Activated CD4-positive, alpha-beta T cell treated with anti-CD3 and anti-CD28 coated beads, Interleukin-2, amount 10 ng/mL, durations not matched to agents 7 days and 5 days (primary cell): ENCODE measurements around the gene CHL1. TPM values are rescaled to one million over a fixed set of nuclear protein-coding genes. Genes with fewer than 3 reads are reported as not detected.

Experiments
- CTCF ChIA-PET: fragments of 350-600 bp; sonication (Branson Sonifier 250); formaldehyde crosslinking; loops from one replicate; lab custom pipeline; 2021; ENCODE audit warnings: antibody characterized with exemption; lab: Charles Lee
- POLR2A ChIA-PET: fragments of 350-600 bp; sonication (Branson Sonifier 250); formaldehyde crosslinking; loops from one replicate; lab custom pipeline; 2021; ENCODE audit warnings: antibody characterized with exemption; lab: Charles Lee
- DNase-seq: peaks from one replicate; pipeline ENCODE4 v3.0.0-alpha.2; 2020
- H3K27ac Mint-ChIP-seq: one replicate; pipeline ENCODE4 v1.8.0; 2021; ENCODE audit warnings: mild to moderate bottlenecking, moderate library complexity, mixed read lengths
- H3K27me3 Mint-ChIP-seq: one replicate; pipeline ENCODE4 v1.8.0; 2021; ENCODE audit warnings: mixed read lengths
- H3K36me3 Mint-ChIP-seq: one replicate; pipeline ENCODE4 v1.8.0; 2021; ENCODE audit warnings: low read depth, mixed read lengths
- H3K4me1 Mint-ChIP-seq: one replicate; pipeline ENCODE4 v1.8.0; 2021; ENCODE audit warnings: mixed read lengths
- H3K4me3 Mint-ChIP-seq: one replicate; pipeline ENCODE4 v1.8.0; 2021; ENCODE audit warnings: mild to moderate bottlenecking, moderate library complexity, mixed read lengths
- H3K9me3 Mint-ChIP-seq: one replicate; pipeline ENCODE4 v1.8.0; 2021; ENCODE audit warnings: mixed read lengths
- total RNA-seq, 2 experiments: library from RNA; stranded (reverse); gene quantifications; one replicate each; pipeline ENCODE4 v1.2.3, GENCODE V29; 2021

The CHL1 gene
- total RNA-seq, 2 experiments from 2014 or later = not detected

GRCh38 chr3:297585-297984 is 101.0 kb downstream of the CHL1 start:
- Mint-ChIP-seq H3K36me3 (no peaks in the 10 kb centered on the region), H3K27ac (no peak overlapping the region), H3K27me3 (no peaks in the 10 kb centered on the region), H3K4me1 (no peaks in the 10 kb centered on the region), H3K4me3 (no peak overlapping the region), H3K9me3 (no peaks in the 10 kb centered on the region)
- ChIA-PET CTCF (no interaction called here), POLR2A (no interaction called here)
- no peak for DNase-seq

- POLR2A ChIA-PET = no interaction called here
- Mint-ChIP-seq H3K4me1 (no peaks in the 10 kb centered on the region), H3K27me3 (no peaks in the 10 kb centered on the region), H3K4me3 (no peak overlapping the region), H3K36me3 (no peaks in the 10 kb centered on the region), H3K9me3 (peaks cover 2% of the 10 kb centered on the region), H3K27ac (no peak overlapping the region)
- DNase-seq = no peak
- CTCF ChIA-PET = no interaction called here
Measured at GRCh38 chr3:299590-300301, 103.2 kb downstream of the CHL1 start.

DNA sequence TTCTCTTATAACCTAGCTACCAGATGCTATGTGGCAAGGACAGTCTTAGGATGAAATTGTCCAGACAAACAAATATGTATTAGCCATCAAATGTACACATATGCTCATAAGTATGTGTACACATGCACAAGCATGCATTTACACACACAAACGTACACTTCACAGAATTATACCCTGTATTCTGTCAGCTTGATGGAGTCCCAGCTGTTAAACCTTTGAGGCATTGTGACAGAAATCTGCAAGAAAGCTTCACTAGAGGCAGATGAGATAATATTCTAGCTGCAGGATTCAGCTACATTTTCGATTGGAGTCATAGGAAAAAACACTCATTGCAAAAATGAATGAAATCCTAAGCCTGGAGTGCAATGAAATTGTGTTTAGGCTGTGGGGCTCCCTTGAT is 110.6 kb downstream of the CHL1 start:
- H3K4me3 Mint-ChIP-seq = no peak overlapping the region
- POLR2A ChIA-PET = no interaction called here
- CTCF ChIA-PET = no interaction called here
- H3K9me3 Mint-ChIP-seq = peaks cover 2% of the 10 kb centered on the region
- H3K4me1 Mint-ChIP-seq = no peaks in the 10 kb centered on the region
- no peaks in the 10 kb centered on the region for H3K36me3 Mint-ChIP-seq
- no peak overlapping the region for H3K27ac Mint-ChIP-seq
- DNase-seq = no peak
- peaks cover 4% of the 10 kb centered on the region for H3K27me3 Mint-ChIP-seq

DNA sequence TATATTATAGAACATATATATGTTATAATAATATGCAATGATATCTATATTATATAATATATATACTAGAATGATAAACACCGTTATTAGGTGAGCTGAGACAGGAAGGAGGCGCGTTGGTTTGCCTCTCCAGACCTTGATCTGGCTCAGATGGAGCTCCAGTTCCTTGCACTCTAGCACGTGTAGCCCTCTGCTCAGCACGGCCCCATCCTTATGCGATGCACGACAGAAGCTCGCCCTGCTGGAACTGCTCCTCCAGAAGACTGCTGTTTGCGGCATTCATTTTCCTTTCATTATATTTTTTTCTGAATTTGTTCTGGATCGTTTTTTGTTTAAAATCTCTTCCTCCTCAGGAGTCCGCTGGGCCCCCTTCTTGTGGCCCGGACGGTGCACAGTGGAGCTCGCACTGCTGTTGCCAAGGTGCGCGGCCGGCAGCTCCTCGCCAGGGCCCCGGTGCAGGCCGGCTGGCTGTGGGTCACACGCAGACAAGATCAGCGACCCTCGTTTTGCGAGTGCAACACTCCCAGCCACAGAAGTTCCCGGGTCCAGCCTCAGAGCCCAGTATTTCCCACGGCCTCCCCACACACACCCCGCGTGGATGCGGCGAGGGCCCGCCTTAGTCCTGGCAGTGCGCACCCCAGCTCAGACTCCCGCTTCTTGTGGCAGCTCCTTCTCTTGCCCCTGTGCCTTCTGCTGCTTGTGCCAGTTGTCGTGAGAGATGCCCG is 112.2 kb downstream of the CHL1 start:
- no peak overlapping the region for H3K4me3 Mint-ChIP-seq
- H3K36me3 Mint-ChIP-seq = no peaks in the 10 kb centered on the region
- POLR2A ChIA-PET = no interaction called here
- H3K4me1 Mint-ChIP-seq = no peaks in the 10 kb centered on the region
- CTCF ChIA-PET = no interaction called here
- no peak overlapping the region for H3K27ac Mint-ChIP-seq
- H3K9me3 Mint-ChIP-seq = no peaks in the 10 kb centered on the region
- H3K27me3 Mint-ChIP-seq = peaks cover 4% of the 10 kb centered on the region
- DNase-seq = no peak

DNA sequence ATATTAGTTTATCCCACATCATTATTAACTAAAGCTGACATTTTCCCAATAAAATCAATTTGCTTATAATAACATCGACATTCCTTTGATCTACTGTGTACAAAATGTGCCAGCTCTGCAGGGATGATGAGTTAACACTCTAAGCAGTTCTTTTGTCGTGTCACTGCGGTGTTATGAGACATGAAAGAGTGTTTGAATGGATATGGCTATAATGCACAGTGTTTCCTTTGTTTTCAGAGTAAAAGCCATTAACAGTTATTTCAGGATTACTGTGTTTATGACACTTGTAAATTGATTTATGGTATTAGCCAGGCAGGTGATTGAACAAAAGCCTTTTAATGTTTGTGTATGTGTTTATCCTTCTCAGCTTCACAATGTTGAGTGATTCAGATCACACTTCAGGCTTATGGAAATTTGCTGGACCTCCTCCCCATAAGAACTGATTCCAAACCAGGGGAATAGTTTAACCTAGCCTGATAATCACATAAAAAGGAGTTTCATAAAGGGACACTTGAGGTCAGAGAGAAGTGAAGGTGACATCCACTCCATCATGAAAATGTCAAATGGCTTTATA is 115.7 kb downstream of the CHL1 start:
- H3K36me3 Mint-ChIP-seq = no peaks in the 10 kb centered on the region
- no peaks in the 10 kb centered on the region for H3K4me1 Mint-ChIP-seq
- H3K27ac Mint-ChIP-seq = no peak overlapping the region
- no peak overlapping the region for H3K4me3 Mint-ChIP-seq
- H3K27me3 Mint-ChIP-seq = peaks cover 4% of the 10 kb centered on the region
- ChIA-PET CTCF (no interaction called here), POLR2A (no interaction called here)
- no peak for DNase-seq
- H3K9me3 Mint-ChIP-seq = no peaks in the 10 kb centered on the region

DNA sequence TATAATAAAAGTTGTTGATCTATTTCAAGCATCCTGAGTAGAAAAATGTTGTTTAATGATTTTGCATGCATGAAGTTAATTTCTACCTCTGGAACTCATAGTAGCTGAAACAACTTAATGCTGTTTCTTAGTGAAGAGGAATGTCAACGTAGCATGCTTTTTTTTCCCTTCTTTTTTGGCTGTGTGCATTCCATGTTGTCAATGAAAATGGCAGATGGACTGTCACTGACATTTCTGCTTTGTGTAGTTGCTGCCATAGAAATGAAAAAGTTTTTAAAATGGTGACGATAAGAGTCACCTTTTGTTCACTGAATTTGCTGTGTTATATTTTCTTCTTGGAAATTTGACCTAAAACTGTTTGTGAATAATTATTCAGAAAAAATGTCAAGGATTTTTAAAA is 116.3 kb downstream of the CHL1 start:
- H3K27me3 Mint-ChIP-seq = peaks cover 4% of the 10 kb centered on the region
- H3K4me3 Mint-ChIP-seq = no peak overlapping the region
- ChIA-PET CTCF (no interaction called here), POLR2A (no interaction called here)
- H3K27ac Mint-ChIP-seq = no peak overlapping the region
- no peak for DNase-seq
- H3K36me3 Mint-ChIP-seq = no peaks in the 10 kb centered on the region
- H3K9me3 Mint-ChIP-seq = no peaks in the 10 kb centered on the region
- H3K4me1 Mint-ChIP-seq = no peaks in the 10 kb centered on the region

GRCh38 chr3:317012-317411 is 120.4 kb downstream of the CHL1 start:
- H3K36me3 Mint-ChIP-seq = no peaks in the 10 kb centered on the region
- no peaks in the 10 kb centered on the region for H3K27me3 Mint-ChIP-seq
- H3K4me3 Mint-ChIP-seq = no peak overlapping the region
- no peaks in the 10 kb centered on the region for H3K4me1 Mint-ChIP-seq
- H3K9me3 Mint-ChIP-seq = no peaks in the 10 kb centered on the region
- POLR2A ChIA-PET = no interaction called here
- DNase-seq = no peak
- CTCF ChIA-PET = no interaction called here
- H3K27ac Mint-ChIP-seq = no peak overlapping the region

DNA sequence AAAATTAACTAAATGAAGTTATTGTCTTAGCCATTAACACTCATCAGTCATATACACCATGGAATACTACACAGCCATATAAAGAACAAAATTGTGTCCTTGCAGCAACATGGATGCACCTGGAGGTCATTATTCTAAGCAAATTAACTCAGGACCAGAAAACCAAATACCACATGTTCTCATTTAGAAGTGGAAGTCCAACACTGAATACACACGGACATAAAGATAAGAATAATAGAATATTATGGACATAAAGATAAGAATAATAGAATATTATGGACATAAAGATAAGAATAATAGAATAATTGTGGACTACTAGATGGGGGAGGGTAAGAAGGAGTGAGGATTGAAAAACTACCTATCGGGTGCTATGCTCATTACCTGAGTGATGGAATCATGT is 122.3 kb downstream of the CHL1 start:
- ChIA-PET CTCF (no interaction called here), POLR2A (no interaction called here)
- Mint-ChIP-seq H3K36me3 (no peaks in the 10 kb centered on the region), H3K27me3 (no peaks in the 10 kb centered on the region), H3K4me3 (no peak overlapping the region), H3K9me3 (no peaks in the 10 kb centered on the region), H3K27ac (no peak overlapping the region), H3K4me1 (no peaks in the 10 kb centered on the region)
- DNase-seq = no peak

- Mint-ChIP-seq H3K36me3 (no peaks in the 10 kb centered on the region), H3K27ac (no peak overlapping the region), H3K4me3 (no peak overlapping the region), H3K4me1 (no peaks in the 10 kb centered on the region), H3K27me3 (no peaks in the 10 kb centered on the region), H3K9me3 (no peaks in the 10 kb centered on the region)
- no peak for DNase-seq
- ChIA-PET CTCF (no interaction called here), POLR2A (no interaction called here)
Measured at GRCh38 chr3:324423-324822, 127.9 kb downstream of the CHL1 start.

DNA sequence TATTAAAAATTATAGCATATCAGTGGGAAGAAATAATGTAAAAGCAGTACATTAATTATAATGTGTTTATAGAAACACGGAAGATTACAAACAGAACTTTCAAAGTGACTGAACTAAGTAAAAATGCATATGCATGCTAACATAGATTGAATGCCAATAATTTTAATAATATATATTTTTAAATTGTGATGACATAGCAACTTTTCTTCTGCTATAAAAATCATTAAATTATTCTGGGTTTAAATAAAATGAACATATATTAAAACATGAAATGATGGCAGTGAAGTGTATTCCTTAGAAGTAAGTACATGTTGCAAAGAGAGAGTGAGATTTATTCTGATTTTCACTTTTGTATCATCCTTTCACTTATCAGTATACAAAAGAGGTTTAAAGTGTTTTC is 128.9 kb downstream of the CHL1 start:
- no peaks in the 10 kb centered on the region for H3K4me1 Mint-ChIP-seq
- no peak overlapping the region for H3K4me3 Mint-ChIP-seq
- no peak for DNase-seq
- H3K36me3 Mint-ChIP-seq = no peaks in the 10 kb centered on the region
- no peak overlapping the region for H3K27ac Mint-ChIP-seq
- ChIA-PET POLR2A (no interaction called here), CTCF (no interaction called here)
- H3K9me3 Mint-ChIP-seq = no peaks in the 10 kb centered on the region
- no peaks in the 10 kb centered on the region for H3K27me3 Mint-ChIP-seq

DNA sequence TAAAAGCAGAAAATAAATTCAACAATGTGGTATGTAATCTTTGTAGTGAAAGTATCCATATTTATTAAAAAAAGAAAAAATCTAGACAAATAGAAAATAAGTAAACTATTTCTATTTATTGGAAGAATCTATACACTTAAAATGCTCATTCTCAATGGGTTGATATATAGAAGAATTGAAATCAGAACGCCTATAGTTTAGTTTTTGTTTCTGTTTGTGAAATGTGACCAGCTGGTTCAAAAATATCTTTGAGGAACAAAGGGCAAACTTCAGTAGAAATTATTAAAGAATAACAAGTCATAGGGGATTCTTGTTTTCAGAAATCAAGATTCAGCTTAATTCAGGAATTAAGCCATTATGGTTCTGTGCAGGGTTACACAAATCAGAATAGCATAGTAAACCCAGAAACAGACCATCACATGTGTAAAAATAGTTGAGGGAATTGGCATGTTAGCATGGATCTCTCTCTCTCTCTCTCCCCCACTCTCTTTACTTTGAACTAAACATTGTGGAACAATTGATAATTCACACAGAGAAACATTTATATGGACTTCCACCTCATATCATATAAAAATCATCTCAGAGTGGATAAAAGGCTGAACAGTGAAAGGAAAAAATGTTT is 134.0 kb downstream of the CHL1 start:
- CTCF ChIA-PET = no interaction called here
- no peak for DNase-seq
- Mint-ChIP-seq H3K4me1 (no peaks in the 10 kb centered on the region), H3K36me3 (no peaks in the 10 kb centered on the region), H3K9me3 (no peaks in the 10 kb centered on the region), H3K4me3 (no peak overlapping the region), H3K27me3 (no peaks in the 10 kb centered on the region), H3K27ac (no peak overlapping the region)
- POLR2A ChIA-PET = no interaction called here

GRCh38 chr3:331881-332280 is 135.3 kb downstream of the CHL1 start:
- Mint-ChIP-seq H3K27me3 (no peaks in the 10 kb centered on the region), H3K9me3 (no peaks in the 10 kb centered on the region), H3K27ac (no peak overlapping the region), H3K36me3 (no peaks in the 10 kb centered on the region), H3K4me3 (no peak overlapping the region), H3K4me1 (no peaks in the 10 kb centered on the region)
- no peak for DNase-seq
- ChIA-PET POLR2A (no interaction called here), CTCF (no interaction called here)

GRCh38 chr3:332701-333100 is 136.1 kb downstream of the CHL1 start:
- POLR2A ChIA-PET = no interaction called here
- H3K27ac Mint-ChIP-seq = no peak overlapping the region

More at GRCh38 chr3:332701-333100, 136.1 kb downstream of the CHL1 start:
- no peaks in the 10 kb centered on the region for H3K4me1 Mint-ChIP-seq
- CTCF ChIA-PET = no interaction called here
- no peaks in the 10 kb centered on the region for H3K9me3 Mint-ChIP-seq
- no peak overlapping the region for H3K4me3 Mint-ChIP-seq
- H3K27me3 Mint-ChIP-seq = no peaks in the 10 kb centered on the region
- no peaks in the 10 kb centered on the region for H3K36me3 Mint-ChIP-seq
- no peak for DNase-seq
